Mucosa of descending colon (tissue), 3 donors: ENCODE results near the gene TMEM240. TPM values are rescaled to one million over a fixed set of nuclear protein-coding genes. Genes with fewer than 3 reads are reported as not detected.
"Not testable (repeated sequence)": the region's sequence is repeated elsewhere in the genome, so short reads cannot be mapped to it uniquely, and the experiment has no call there.

Experiments used
- ATAC-seq: fragments of 200-7000 bp; cut with Tn5 transposase; one replicate; pipeline ENCODE4 v1.9.1; 2020; ENCODE audit warnings: mild to moderate bottlenecking, moderate library complexity
- DNase-seq, 3 donors: peaks; one replicate each; pipeline ENCODE4 v3.0.0-alpha.2; 2020
- H3K36me3 ChIP-seq: fragments of 200-600 bp; one replicate; pipeline ENCODE4 v1.8.0; 2021; ENCODE audit warnings: low read depth, mild to moderate bottlenecking
- H3K4me1 ChIP-seq: fragments of 200-600 bp; one replicate; pipeline ENCODE4 v1.8.0; 2021; ENCODE audit warnings: low read depth, mild to moderate bottlenecking
- H3K4me3 ChIP-seq: fragments of 200-600 bp; one replicate; pipeline ENCODE4 v1.8.0; 2021; ENCODE audit warnings: mild to moderate bottlenecking
- H3K9me3 ChIP-seq: fragments of 200-600 bp; one replicate; pipeline ENCODE4 v1.8.0; 2021; ENCODE audit warnings: mild to moderate bottlenecking
- CTCF ChIP-seq: fragments of 200-600 bp; IDR thresholded peaks from one replicate; pipeline ENCODE4 v1.8.0; 2022; ENCODE audit warnings: antibody characterized with exemption, mild to moderate bottlenecking
- intact Hi-C, 2 donors: fragments of 100-400 bp; cut with DNase I in 1 of 2; cut with micrococcal nuclease in 1 of 2; formaldehyde crosslinking; loops; one replicate each; pipeline versions ENCODE4 v1.11.0 to v1.11.1; 2022; cut with DNase I, micrococcal nuclease
- total RNA-seq, 3 donors: library from RNA; stranded (reverse); fragmentation: NEBNext Ultra II Directional in 2 of 3; extraction: Animal tissue kit (Norgen Biotek cat#: 25700) in 2 of 3; gene quantifications; one replicate each; pipeline versions ENCODE4 v1.2.1 to v1.2.4, GENCODE V29; 2021 to 2023
- donor health status: DM: no; HTN: no; CAD: no; lungs with moderate emphysema.
- donor health status: DM: no; HTN: no; CAD: no.
- donor health status: DM: no; HTN: yes; CAD: no.

Gene TMEM240
- total RNA-seq, 3 donors from 2014 or later = 1.5 to 12.2 TPM; not detected in 1

DNA sequence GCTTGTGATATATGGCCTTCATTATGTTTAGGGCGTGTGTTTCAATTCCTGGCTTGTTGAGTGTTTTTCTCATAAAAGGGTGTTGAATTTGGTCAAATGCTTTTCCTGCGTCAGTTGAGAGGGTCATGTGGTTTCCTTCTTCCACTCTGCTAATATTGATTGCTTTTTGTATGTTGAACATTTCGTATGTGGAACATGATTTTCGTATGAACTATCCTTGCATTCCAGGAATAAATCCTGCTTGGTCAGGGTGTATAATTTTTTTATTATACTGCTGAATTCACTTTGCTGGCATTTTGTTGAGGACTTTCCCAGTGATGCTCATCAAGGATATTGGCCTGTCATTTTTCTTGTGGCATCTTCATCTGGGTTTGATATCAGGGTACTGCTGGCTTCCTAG, 33.1 kb downstream of the TMEM240 start:
- no peak for TF ChIP-seq CTCF
- Histone ChIP-seq H3K4me3 (no peak overlapping the region), H3K9me3 (no peaks in the 10 kb centered on the region), H3K4me1 (peaks cover 9% of the 10 kb centered on the region), H3K36me3 (no peaks in the 10 kb centered on the region)
- no peak for DNase-seq
- no peak for ATAC-seq
- intact Hi-C loops = no loop called here

- H3K36me3 ChIP-seq, DNase-seq, intact Hi-C loops, H3K4me1 ChIP-seq, ATAC-seq, H3K4me3 ChIP-seq, H3K9me3 ChIP-seq: not testable (repeated sequence)
Measured at GRCh38 chr1:1505801-1506200, 34.6 kb downstream of the TMEM240 start.

DNA sequence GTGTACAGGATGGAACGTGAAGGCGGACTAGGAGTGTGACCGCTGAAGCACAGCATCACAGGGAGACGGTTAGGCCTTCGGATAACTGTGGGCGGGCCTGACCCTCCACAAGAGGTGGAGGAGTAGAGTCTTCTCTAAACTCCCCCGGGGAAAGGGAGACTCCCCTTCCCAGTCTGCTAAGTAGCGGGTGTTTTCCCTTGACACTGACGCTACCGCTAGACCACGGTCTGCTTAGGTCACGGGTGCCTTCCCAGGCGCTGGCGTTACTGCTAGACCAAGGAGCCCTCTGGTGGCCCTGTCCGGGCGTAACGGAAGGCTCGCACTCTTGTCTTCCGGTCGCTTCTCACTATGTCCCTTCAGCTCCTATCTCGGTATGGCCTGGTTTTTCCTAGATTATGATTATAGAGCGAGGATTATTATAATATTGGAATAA, 35.0 kb downstream of the TMEM240 start:
- DNase-seq (peak in 2 of 3 donors; percentile 68 to 69), ATAC-seq (peak; percentile 80)
- H3K4me3 ChIP-seq, H3K9me3 ChIP-seq, H3K36me3 ChIP-seq, H3K4me1 ChIP-seq, intact Hi-C loops: not testable (repeated sequence)

DNA sequence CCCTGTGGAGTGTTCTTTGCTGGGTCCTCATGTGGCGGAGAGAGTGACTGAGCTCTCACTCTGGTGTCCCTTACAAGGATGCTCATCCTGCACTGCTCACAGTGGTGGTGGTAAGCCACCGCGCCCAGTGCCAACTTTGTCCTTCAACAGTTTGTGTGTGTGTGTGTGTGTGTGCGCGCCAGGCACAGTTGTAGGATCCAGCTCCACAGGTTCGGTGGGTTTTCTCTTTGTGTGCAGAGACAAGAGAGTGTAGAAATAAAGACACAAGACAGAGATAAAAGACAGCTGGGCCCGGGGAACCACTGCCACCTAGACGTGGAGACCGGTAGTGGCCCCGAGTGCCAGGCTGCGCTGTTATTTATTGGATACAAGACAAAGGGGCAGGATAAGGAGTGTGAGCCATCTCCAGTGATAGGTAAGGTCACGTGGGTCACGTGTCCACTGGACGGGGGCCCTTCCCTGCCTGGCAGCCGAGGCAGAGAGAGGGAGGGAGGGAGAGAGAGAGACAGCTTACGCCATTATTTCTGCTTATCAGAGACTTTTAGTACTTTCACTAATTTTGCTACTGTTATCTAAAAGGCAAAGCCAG, 35.6 kb downstream of the TMEM240 start:
- H3K36me3 ChIP-seq, H3K4me3 ChIP-seq, H3K4me1 ChIP-seq, intact Hi-C loops, H3K9me3 ChIP-seq: not testable (repeated sequence)
- peak; percentile 71 for TF ChIP-seq CTCF
- ATAC-seq = peak; percentile 75
- peak; percentile 77 to 87 (median 85) for DNase-seq

- DNase-seq, ATAC-seq, H3K4me3 ChIP-seq, intact Hi-C loops, H3K36me3 ChIP-seq, H3K4me1 ChIP-seq: not testable (repeated sequence)
- H3K9me3 ChIP-seq = peaks cover 13% of the 10 kb centered on the region
Measured at GRCh38 chr1:1495461-1495975, 44.9 kb downstream of the TMEM240 start.

DNA sequence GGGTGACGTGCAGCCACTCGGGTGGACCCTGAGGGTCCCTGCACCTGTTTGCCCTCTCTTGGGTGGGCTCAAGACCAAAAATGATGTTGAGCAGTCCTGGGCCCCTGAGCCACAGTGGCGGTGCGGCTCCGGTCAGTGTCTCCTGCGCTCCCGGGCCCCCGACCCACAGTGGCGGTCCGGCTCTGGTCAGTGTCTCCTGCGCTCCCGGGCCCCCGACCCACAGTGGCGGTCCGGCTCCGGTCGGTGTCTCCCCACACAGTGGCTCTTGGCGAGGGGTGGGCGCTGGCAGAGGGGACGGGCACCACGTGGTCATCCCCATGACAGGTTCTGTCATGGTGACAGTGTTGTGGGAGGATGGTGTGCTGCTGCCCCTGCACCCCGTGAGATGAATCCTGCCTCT, 46.1 kb downstream of the TMEM240 start:
- ATAC-seq, H3K4me1 ChIP-seq, DNase-seq, intact Hi-C loops, H3K4me3 ChIP-seq, H3K36me3 ChIP-seq: not testable (repeated sequence)
- H3K9me3 ChIP-seq = peaks cover 13% of the 10 kb centered on the region

DNA sequence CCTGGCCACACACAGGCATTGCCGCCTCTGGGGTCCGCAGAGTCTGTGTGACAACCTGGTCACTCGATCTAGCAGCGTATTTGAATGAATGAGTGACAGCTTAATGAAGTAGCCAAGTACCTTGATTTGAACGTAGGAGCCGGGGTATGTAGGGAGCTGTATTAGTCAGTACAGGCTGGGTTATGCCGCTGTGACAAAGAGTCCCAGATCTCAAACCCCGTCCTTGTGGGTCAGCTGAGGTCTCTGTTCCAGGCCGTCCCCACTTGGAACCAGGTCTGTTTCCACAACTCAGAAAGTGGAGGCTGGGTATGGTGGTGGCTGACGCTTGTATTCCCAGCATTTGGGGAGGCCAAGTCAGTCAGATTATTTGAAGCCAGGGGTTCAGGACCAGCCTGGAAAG, 48.8 kb downstream of the TMEM240 start:
- H3K4me3 ChIP-seq = no peak overlapping the region
- no peaks in the 10 kb centered on the region for H3K4me1 ChIP-seq
- TF ChIP-seq CTCF = no peak
- peaks cover 13% of the 10 kb centered on the region for H3K9me3 ChIP-seq
- ATAC-seq (no peak), DNase-seq (no peak)
- H3K36me3 ChIP-seq = no peaks in the 10 kb centered on the region
- intact Hi-C loops = no loop called here
